C4-2B (cell line): ENCODE data around the gene TNPO1.

Experiments used
- CTCF ChIP-seq: fragments of 450-650 bp; conservative IDR thresholded peaks from 2 replicates; pipeline ENCODE4 v1.5.1; 2017; ENCODE audit warnings: mild to moderate bottlenecking
- ZFX ChIP-seq: fragments of 450-650 bp; IDR thresholded peaks from 2 replicates; pipeline ENCODE4 v1.6.1; 2017

- no peak for TF ChIP-seq CTCF
- TF ChIP-seq ZFX: no peak
Observed at GRCh38 chr5:72850113-72850512, 33.7 kb downstream of the TNPO1 start.
